BJ (cell line): ENCODE data around the gene KRTAP29-1. TPM values are rescaled to one million over a fixed set of nuclear protein-coding genes. Genes with fewer than 3 reads are reported as not detected.

Experiments used
- CTCF ChIA-PET: fragments of 350-600 bp; formaldehyde crosslinking; extraction: SDS; loops from one replicate; lab custom pipeline; 2021; ENCODE audit warnings: antibody characterized with exemption, inconsistent platforms; lab: Yijun Ruan, JAX
- POLR2A ChIA-PET: fragments of 300-600 bp; sonication (Branson Sonifier 250); formaldehyde crosslinking; extraction: SDS; loops from one replicate; lab custom pipeline; 2021; ENCODE audit warnings: antibody characterized with exemption; lab: Charles Lee
- DNase-seq: peaks from one replicate; pipeline ENCODE4 v3.0.0-alpha.2; 2011; ENCODE audit warnings: low read depth
- H3K27me3 ChIP-seq: 2 replicates; pipeline ENCODE4 v1.6.0; 2011; ENCODE audit warnings: low read length; ENCODE audit not compliant: control insufficient read depth, insufficient read depth
- H3K36me3 ChIP-seq: 2 replicates; pipeline ENCODE4 v1.5.1; 2011; ENCODE audit warnings: low read length; ENCODE audit not compliant: control insufficient read depth, insufficient read depth
- H3K4me3 ChIP-seq: 2 replicates; pipeline ENCODE4 v1.5.1; 2011; ENCODE audit warnings: low read depth, mild to moderate bottlenecking, control low read depth, low read length
- CTCF ChIP-seq: IDR thresholded peaks from 2 replicates; pipeline ENCODE4 v1.5.1; 2011; ENCODE audit warnings: low read depth, mild to moderate bottlenecking, control low read depth, inconsistent platforms, low read length, moderate library complexity; ENCODE audit not compliant: insufficient read depth
- polyA plus RNA-seq: library from polyadenylated mRNA; depleted of rRNA; stranded (reverse); fragments of >200 nt; gene quantifications from 2 replicates; pipeline ENCODE4 v1.2.3, GENCODE V29; 2011

Gene KRTAP29-1
- polyA plus RNA-seq, 1 experiment: not detected

GRCh38 chr17:41322903-41323895 is 20.5 kb upstream of the KRTAP29-1 start:
- no peak for DNase-seq
- Histone ChIP-seq H3K4me3 (no peak overlapping the region), H3K27me3 (no peaks in the 10 kb centered on the region), H3K36me3 (no peaks in the 10 kb centered on the region)
- POLR2A ChIA-PET: interaction anchor here (1.0 kb wide), 1 partner anchor 264 kb away, joined by 4 read pairs; no protein-coding TSS in a partner anchor
- TF ChIP-seq CTCF: no peak
- CTCF ChIA-PET: interaction anchor here (0.7 to 4.1 kb wide), 42 partner anchors 9 to 517 kb away, joined by 3 to 28 read pairs (median 4); partner anchors contain the start of gene KRTAP16-1

- Histone ChIP-seq H3K4me3 (no peak overlapping the region), H3K36me3 (no peaks in the 10 kb centered on the region), H3K27me3 (no peaks in the 10 kb centered on the region)
- peak; percentile 91 for TF ChIP-seq CTCF
- POLR2A ChIA-PET: interaction anchor here (1.0 kb wide), 1 partner anchor 263 kb away, joined by 4 read pairs; no protein-coding TSS in a partner anchor
- CTCF ChIA-PET: interaction anchor here (0.6 to 4.1 kb wide), 50 partner anchors 9 to 516 kb away, joined by 3 to 28 read pairs (median 4); partner anchors contain the start of gene KRTAP16-1
- peak; percentile 38 for DNase-seq
These were observed 19.6 kb upstream of the KRTAP29-1 start for GRCh38 chr17:41322094-41322902.

- Histone ChIP-seq H3K4me3 (no peak overlapping the region), H3K27me3 (no peaks in the 10 kb centered on the region), H3K36me3 (no peaks in the 10 kb centered on the region)
- no peak for DNase-seq
- TF ChIP-seq CTCF: no peak
- ChIA-PET POLR2A (no interaction called here), CTCF (no interaction called here)
These were observed 15.6 kb upstream of the KRTAP29-1 start for GRCh38 chr17:41318231-41318630.

- Histone ChIP-seq H3K36me3 (no peaks in the 10 kb centered on the region), H3K4me3 (no peak overlapping the region), H3K27me3 (no peaks in the 10 kb centered on the region)
- TF ChIP-seq CTCF: no peak
- CTCF ChIA-PET: interaction anchor here (1.0 to 2.4 kb wide), 2 partner anchors 13 to 351 kb away, joined by 3 to 9 read pairs; no protein-coding TSS in a partner anchor
- no peak for DNase-seq
- POLR2A ChIA-PET: no interaction called here
These were observed 13.3 kb upstream of the KRTAP29-1 start for GRCh38 chr17:41315814-41316445.
